Esophagus squamous epithelium (tissue), 5 donors: ENCODE results near the gene FRMPD4. TPM values are rescaled to one million over a fixed set of nuclear protein-coding genes. Genes with fewer than 3 reads are reported as not detected.

ENCODE experiments used
- DNase-seq: peaks from one replicate; lab custom pipeline; 2025; lab: John Stamatoyannopoulos, UW
- H3K27ac ChIP-seq, 4 donors: fragments of 200-600 bp; sonication (generic); one replicate each; pipeline ENCODE4 v1.5.1; 2016 to 2019; ENCODE audit warnings: mild to moderate bottlenecking in 1 of 4
- H3K27me3 ChIP-seq, 4 donors: fragments of 200-600 bp; sonication (generic); 1 replicate in 3 of 4; 2 replicates in 1 of 4; pipeline versions ENCODE4 v1.5.1 to v1.6.0; 2017 to 2021; ENCODE audit warnings: antibody characterized with exemption in 1 of 4
- H3K36me3 ChIP-seq, 3 donors: fragments of 200-600 bp; sonication (generic); one replicate each; pipeline ENCODE4 v1.5.1; 2016 to 2019
- H3K4me1 ChIP-seq, 3 donors: fragments of 200-600 bp; sonication (generic); one replicate each; pipeline ENCODE4 v1.5.1; 2017 to 2019
- H3K4me3 ChIP-seq, 4 donors: fragments of 200-600 bp; sonication (generic); 1 replicate in 3 of 4; 2 replicates in 1 of 4; pipeline ENCODE4 v1.5.1; 2016 to 2019; ENCODE audit warnings: mild to moderate bottlenecking in 2 of 4, moderate library complexity in 1 of 4
- H3K9me3 ChIP-seq, 3 donors: fragments of 200-600 bp; sonication (generic); one replicate each; pipeline ENCODE4 v1.5.1; 2016 to 2019
- POLR2A ChIP-seq, 4 donors: fragments of 450-650 bp; IDR thresholded peaks; one replicate each; pipeline ENCODE4 v1.6.1; 2017; ENCODE audit warnings: antibody characterized with exemption in 4 of 4, mild to moderate bottlenecking in 4 of 4, moderate library complexity in 3 of 4
- WGBS, 2 donors: methylation state at CpG; one replicate each; pipeline ENCODE4 v1.1.5; 2018; 5-methylcytosine and 5-hydroxymethylcytosine counted together
- intact Hi-C: fragments of 100-400 bp; cut with DNase I; formaldehyde crosslinking; loops from one replicate; pipeline ENCODE4 v1.15.0; 2022
- total RNA-seq, 4 donors: library from RNA; depleted of rRNA; stranded (reverse); fragments of >200 nt; gene quantifications; one replicate each; pipeline ENCODE4 v1.1.0, GENCODE V29; 2016
- TF ChIP-seq, protein P1 (sequence below), 6 experiments: fragments of 450-650 bp in 4 of 6; fragments of 200-600 bp in 2 of 6; sonication (generic) in 2 of 6; IDR thresholded peaks; one replicate each; pipeline ENCODE4 v1.5.1; 2016 to 2019; ENCODE audit warnings: antibody characterized with exemption in 6 of 6, mild to moderate bottlenecking in 4 of 6, moderate library complexity in 4 of 6
- donor health status: DM: yes; HTN: yes; CAD: no.

The FRMPD4 gene
- total RNA-seq, 4 donors from 2014 or later: under 0.01 to 0.06 TPM; not detected in 2

DNA sequence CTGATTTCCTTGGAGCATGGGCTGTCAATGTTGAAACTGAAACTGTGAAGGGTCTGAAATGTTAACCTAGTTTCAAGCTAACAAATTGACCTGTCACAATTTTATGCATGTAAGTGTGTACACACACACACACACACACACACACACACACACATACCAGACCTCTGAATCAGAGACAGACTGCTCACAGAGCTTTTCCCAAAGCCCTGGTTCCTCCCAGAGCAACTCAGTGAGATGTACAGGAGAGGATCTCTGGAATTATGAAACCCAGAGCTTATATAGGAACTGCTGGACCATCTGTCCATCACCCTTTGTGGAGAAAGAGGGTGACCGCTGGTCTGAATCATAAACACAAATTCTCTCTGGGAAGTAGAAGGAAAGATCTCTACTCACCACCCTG lies 424.8 kb downstream of the FRMPD4 start:
- DNase-seq: no peak
- no peaks in the 10 kb centered on the region for H3K4me1 ChIP-seq
- TF ChIP-seq, protein P1, sequence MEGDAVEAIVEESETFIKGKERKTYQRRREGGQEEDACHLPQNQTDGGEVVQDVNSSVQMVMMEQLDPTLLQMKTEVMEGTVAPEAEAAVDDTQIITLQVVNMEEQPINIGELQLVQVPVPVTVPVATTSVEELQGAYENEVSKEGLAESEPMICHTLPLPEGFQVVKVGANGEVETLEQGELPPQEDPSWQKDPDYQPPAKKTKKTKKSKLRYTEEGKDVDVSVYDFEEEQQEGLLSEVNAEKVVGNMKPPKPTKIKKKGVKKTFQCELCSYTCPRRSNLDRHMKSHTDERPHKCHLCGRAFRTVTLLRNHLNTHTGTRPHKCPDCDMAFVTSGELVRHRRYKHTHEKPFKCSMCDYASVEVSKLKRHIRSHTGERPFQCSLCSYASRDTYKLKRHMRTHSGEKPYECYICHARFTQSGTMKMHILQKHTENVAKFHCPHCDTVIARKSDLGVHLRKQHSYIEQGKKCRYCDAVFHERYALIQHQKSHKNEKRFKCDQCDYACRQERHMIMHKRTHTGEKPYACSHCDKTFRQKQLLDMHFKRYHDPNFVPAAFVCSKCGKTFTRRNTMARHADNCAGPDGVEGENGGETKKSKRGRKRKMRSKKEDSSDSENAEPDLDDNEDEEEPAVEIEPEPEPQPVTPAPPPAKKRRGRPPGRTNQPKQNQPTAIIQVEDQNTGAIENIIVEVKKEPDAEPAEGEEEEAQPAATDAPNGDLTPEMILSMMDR (IDR thresholded peaks at IDR 0.05): no peak
- no peak for TF ChIP-seq POLR2A (IDR thresholded peaks at IDR 0.05)
- H3K4me3 ChIP-seq: no peak overlapping the region
- no peaks in the 10 kb centered on the region for H3K9me3 ChIP-seq
- no peak overlapping the region for H3K27ac ChIP-seq
- no peaks in the 10 kb centered on the region for H3K36me3 ChIP-seq
- WGBS, 2 donors: 40% methylated on average over 1 of the region's 1 CpG; no CpG with 5 or more reads in 1 of the 2 donors
- intact Hi-C loops: no loop called here
- no peaks in the 10 kb centered on the region for H3K27me3 ChIP-seq

DNA sequence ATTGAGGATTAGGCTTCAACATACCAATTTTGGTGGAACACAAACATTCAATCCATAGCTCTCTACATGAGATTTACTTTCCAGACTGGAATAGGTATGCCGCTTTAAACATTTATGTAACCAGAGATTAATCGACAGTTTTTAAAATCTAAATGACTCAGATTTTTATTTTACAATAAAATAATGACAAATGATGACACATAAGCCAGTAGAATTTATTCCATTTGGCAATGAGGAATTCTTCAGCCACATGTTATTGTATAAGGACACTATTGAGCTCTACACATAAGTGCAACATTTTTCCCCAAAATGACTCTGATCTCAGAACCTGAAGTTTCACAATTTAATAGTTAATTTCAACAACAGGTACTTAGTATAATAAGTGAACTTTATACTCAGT lies 425.9 kb downstream of the FRMPD4 start:
- no peak overlapping the region for H3K4me3 ChIP-seq
- H3K27ac ChIP-seq: no peak overlapping the region
- WGBS, 2 donors: 49 to 74% methylated on average over 2 of the region's 2 CpGs
- intact Hi-C loops: no loop called here
- H3K27me3 ChIP-seq: no peaks in the 10 kb centered on the region
- H3K36me3 ChIP-seq: no peaks in the 10 kb centered on the region
- TF ChIP-seq, protein P1 (IDR thresholded peaks at IDR 0.05): no peak
- TF ChIP-seq POLR2A (IDR thresholded peaks at IDR 0.05): no peak
- no peaks in the 10 kb centered on the region for H3K4me1 ChIP-seq
- no peaks in the 10 kb centered on the region for H3K9me3 ChIP-seq
- DNase-seq: no peak

DNA sequence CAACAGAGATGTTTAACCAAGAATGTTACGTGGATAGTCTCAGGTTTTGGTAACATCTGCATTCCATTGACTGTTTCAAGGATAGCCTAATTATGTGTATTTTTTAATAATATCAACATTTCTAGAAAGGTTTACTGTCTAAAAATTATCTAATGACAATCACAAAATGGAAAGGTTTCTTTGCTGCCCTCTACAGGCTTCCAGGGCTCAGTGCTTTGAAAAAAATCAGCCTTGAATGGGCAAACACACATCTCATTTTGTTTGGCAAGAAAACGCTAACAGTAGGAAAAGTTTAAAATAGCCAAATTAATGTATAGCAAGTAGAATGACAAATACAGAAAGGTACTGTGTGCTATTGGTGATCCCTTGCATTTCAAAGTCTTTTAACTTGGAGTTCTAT lies 429.6 kb downstream of the FRMPD4 start:
- H3K4me3 ChIP-seq: no peak overlapping the region
- intact Hi-C loops: no loop called here
- no peak for TF ChIP-seq POLR2A (IDR thresholded peaks at IDR 0.05)
- TF ChIP-seq, protein P1 (IDR thresholded peaks at IDR 0.05): peak in 5 of 6 experiments; percentile 17 to 49 (median 20)
- no peak for DNase-seq
- H3K4me1 ChIP-seq: no peaks in the 10 kb centered on the region
- no peak overlapping the region for H3K27ac ChIP-seq
- H3K9me3 ChIP-seq: no peaks in the 10 kb centered on the region
- 26 to 42% methylated on average over 2 of the region's 2 CpGs for WGBS, 2 donors
- H3K27me3 ChIP-seq: no peaks in the 10 kb centered on the region
- no peaks in the 10 kb centered on the region for H3K36me3 ChIP-seq

DNA sequence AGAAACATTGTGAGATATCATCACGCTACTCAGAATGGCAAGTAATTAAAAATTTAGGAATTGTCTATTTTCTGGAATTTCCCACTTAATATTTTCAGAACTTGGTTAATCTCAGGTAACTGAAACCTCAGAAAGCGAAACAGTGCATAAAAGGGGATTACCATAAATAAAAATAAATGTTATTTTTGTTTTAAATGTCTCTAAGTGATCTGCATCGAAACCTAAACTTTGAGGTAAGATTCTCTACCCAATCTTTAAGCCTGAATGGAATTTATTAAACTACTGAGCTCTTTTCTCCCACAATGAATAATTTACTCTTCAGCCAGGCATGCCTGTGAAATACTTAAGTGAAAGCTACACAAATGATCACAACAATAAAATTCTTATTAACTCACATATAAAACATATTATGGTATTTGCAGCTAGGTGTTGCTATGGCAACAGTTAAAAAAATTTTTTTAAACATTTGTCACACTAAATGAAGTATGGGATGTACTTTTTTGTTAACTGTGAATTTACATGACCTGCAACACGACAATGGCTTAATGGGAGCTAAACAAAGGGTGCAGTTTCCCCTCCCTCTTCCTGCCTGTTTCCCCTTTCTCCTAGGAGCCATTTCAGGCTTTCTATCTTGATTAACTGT lies 432.7 kb downstream of the FRMPD4 start:
- WGBS, 2 donors: 42 to 72% methylated on average over 4 of the region's 4 CpGs
- intact Hi-C loops: no loop called here
- H3K4me3 ChIP-seq: no peak overlapping the region
- H3K36me3 ChIP-seq: no peaks in the 10 kb centered on the region
- no peak for TF ChIP-seq POLR2A (IDR thresholded peaks at IDR 0.05)
- TF ChIP-seq, protein P1 (IDR thresholded peaks at IDR 0.05): no peak
- no peaks in the 10 kb centered on the region for H3K4me1 ChIP-seq
- DNase-seq: no peak
- no peaks in the 10 kb centered on the region for H3K27me3 ChIP-seq
- H3K27ac ChIP-seq: no peak overlapping the region
- no peaks in the 10 kb centered on the region for H3K9me3 ChIP-seq

GRCh38 chrX:12579311-12579710 lies 441.0 kb downstream of the FRMPD4 start:
- no peaks in the 10 kb centered on the region for H3K36me3 ChIP-seq
- no peaks in the 10 kb centered on the region for H3K9me3 ChIP-seq
- H3K27me3 ChIP-seq: no peaks in the 10 kb centered on the region
- no peaks in the 10 kb centered on the region for H3K4me1 ChIP-seq
- TF ChIP-seq, protein P1 (IDR thresholded peaks at IDR 0.05): no peak
- TF ChIP-seq POLR2A (IDR thresholded peaks at IDR 0.05): no peak
- H3K4me3 ChIP-seq: no peak overlapping the region
- WGBS, 2 donors: 80 to 87% methylated on average over 2 to 5 of the region's 5 CpGs
- DNase-seq: no peak
- H3K27ac ChIP-seq: no peak overlapping the region
- intact Hi-C loops: no loop called here
